ENCODE results near the gene ARHGEF28. TPM values are rescaled to one million over a fixed set of nuclear protein-coding genes. Genes with fewer than 3 reads are reported as not detected.

The ARHGEF28 gene
- total and polyA plus RNA-seq, 9 of the 15 experiments (the other 6 are each of a cell fraction or from before 2014, with no cell fraction given): 0.27 TPM; not detected in 8

- Histone ChIP-seq H3K9ac (ENCODE audit: insufficient read depth in 1 of 2, low read depth in 2 of 2, low read length in 2 of 2) (no peak overlapping the region), H3K9me1 (ENCODE audit: control insufficient read depth, insufficient read depth, low read length) (no peaks in the 10 kb centered on the region), H3K4me1 (replicated peaks in 1 of 2; ENCODE audit: control insufficient read depth in 2 of 2, insufficient read depth in 2 of 2, low read length in 2 of 2) (no peaks in the 10 kb centered on the region; a peak in 1 of 5 replicates), H2AFZ (ENCODE audit: low read depth, low read length) (no peak overlapping the region), H3K36me3 (ENCODE audit: control insufficient read depth, insufficient read depth, low read length) (no peaks in the 10 kb centered on the region), H3K4me2 (ENCODE audit: insufficient read depth, low read length) (no peak overlapping the region), H3K79me2 (ENCODE audit: control insufficient read depth, insufficient read depth, low read length) (no peaks in the 10 kb centered on the region), H3K4me3 (no peak overlapping the region), H4K20me1 (replicated peaks; ENCODE audit: control insufficient read depth, insufficient read depth, low read length) (no peaks in the 10 kb centered on the region), H3K9me3 (replicated peaks; ENCODE audit: control insufficient read depth, insufficient read depth, low read depth, low read length) (no peaks in the 10 kb centered on the region), H3K27ac (ENCODE audit: extremely low read depth, low read depth, low read length) (no peak overlapping the region), H3K27me3 (ENCODE audit: control insufficient read depth in 2 of 2, insufficient read depth in 2 of 2, low read length in 2 of 2) (peaks cover 0 to 5% of the 10 kb centered on the region in 2 experiments; a peak in 2 of 5 replicates)
- 2% methylated on average over 3 of the region's 3 CpGs for WGBS (ENCODE audit: insufficient coverage, low coverage, missing lambda C conversion rate)
- FAIRE-seq (no peak), DNase-seq (ENCODE audit: extremely low read depth in 1 of 4, low spot score in 3 of 4) (no peak), ATAC-seq (no peak)
- no TSS peak for BruUV-seq (replicated peaks)
- ChIA-PET POLR2A (no interaction called here), CTCF (ENCODE audit: low intra/inter-chr PET ratio) (no interaction called here)
- in situ Hi-C loops (cut with MboI): no loop called here
- intact Hi-C loops (cut with micrococcal nuclease): no loop called here
- TF ChIP-seq GATAD2B (IDR thresholded peaks at IDR 0.05; ENCODE audit: borderline replicate concordance) (no peak), ZNF354B (CRISPR knock-in tag; IDR thresholded peaks at IDR 0.05) (no peak), POU5F1 (IDR thresholded peaks at IDR 0.05; ENCODE audit: borderline replicate concordance, low read depth, low read length, partially characterized antibody) (no peak), ZNF445 (CRISPR knock-in tag; IDR thresholded peaks at IDR 0.05; ENCODE audit: low read depth) (no peak), ERF (CRISPR knock-in tag; IDR thresholded peaks at IDR 0.05) (no peak), MED1 (CRISPR knock-in tag; IDR thresholded peaks at IDR 0.05; ENCODE audit: borderline replicate concordance) (no peak), E2F6 (IDR thresholded peaks at IDR 0.05; ENCODE audit: borderline replicate concordance in 1 of 2, extremely low read depth in 1 of 2, insufficient read depth in 1 of 2, insufficient read length in 1 of 2, low read depth in 1 of 2, low read length in 1 of 2, poor library complexity in 1 of 2, severe bottlenecking in 1 of 2) (no peak), SAP30 (IDR thresholded peaks at IDR 0.05; ENCODE audit: borderline replicate concordance, insufficient read depth, low read depth, low read length, poor library complexity, severe bottlenecking) (no peak), ZBTB11 (CRISPR knock-in tag; IDR thresholded peaks at IDR 0.05) (no peak), ZNF316 (IDR thresholded peaks at IDR 0.05) (no peak), CTBP1 (IDR thresholded peaks at IDR 0.05; ENCODE audit: borderline replicate concordance) (no peak), SETDB1 (IDR thresholded peaks at IDR 0.05; ENCODE audit: low read length) (no peak), SREBF2 (CRISPR knock-in tag; IDR thresholded peaks at IDR 0.05) (no peak), NRF1 (conservative IDR thresholded peaks at IDR 0.05 in 1 of 2, IDR thresholded peaks at IDR 0.05 in 1 of 2) (no peak)
- TF ChIP-seq, protein P1, sequence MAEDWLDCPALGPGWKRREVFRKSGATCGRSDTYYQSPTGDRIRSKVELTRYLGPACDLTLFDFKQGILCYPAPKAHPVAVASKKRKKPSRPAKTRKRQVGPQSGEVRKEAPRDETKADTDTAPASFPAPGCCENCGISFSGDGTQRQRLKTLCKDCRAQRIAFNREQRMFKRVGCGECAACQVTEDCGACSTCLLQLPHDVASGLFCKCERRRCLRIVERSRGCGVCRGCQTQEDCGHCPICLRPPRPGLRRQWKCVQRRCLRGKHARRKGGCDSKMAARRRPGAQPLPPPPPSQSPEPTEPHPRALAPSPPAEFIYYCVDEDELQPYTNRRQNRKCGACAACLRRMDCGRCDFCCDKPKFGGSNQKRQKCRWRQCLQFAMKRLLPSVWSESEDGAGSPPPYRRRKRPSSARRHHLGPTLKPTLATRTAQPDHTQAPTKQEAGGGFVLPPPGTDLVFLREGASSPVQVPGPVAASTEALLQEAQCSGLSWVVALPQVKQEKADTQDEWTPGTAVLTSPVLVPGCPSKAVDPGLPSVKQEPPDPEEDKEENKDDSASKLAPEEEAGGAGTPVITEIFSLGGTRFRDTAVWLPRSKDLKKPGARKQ (CRISPR knock-in tag; IDR thresholded peaks at IDR 0.05): no peak
Measured at GRCh38 chr5:73966451-73966850, 340.5 kb downstream of the ARHGEF28 start.
